GM23338 (cell line): ENCODE results near the gene NIT1. TPM values are rescaled to one million over a fixed set of nuclear protein-coding genes. Genes with fewer than 3 reads are reported as not detected.

Experiments used
- ATAC-seq: fragments of 200-7000 bp; cut with Tn5 transposase; 3 replicates; pipeline ENCODE4 v1.9.1; 2020
- DNase-seq: peaks from one replicate; pipeline ENCODE4 v3.0.0-alpha.2; 2015; ENCODE audit warnings: low spot score
- H2AFZ ChIP-seq: fragments of 200-600 bp; sonication (generic); 2 replicates; pipeline ENCODE4 v1.8.0; 2016; ENCODE audit warnings: antibody characterized with exemption, mild to moderate bottlenecking, moderate library complexity
- H3F3A ChIP-seq: fragments of 200-600 bp; sonication (generic); replicated peaks from 2 replicates; pipeline ENCODE4 v1.8.0; 2017; ENCODE audit warnings: antibody characterized with exemption, mixed run types, low read depth
- H3K27ac ChIP-seq: fragments of 200-600 bp; sonication (generic); 2 replicates; pipeline ENCODE4 v1.6.1; 2016; ENCODE audit warnings: low read depth
- H3K27me3 ChIP-seq: fragments of 200-600 bp; sonication (generic); 2 replicates; pipeline ENCODE4 v1.8.0; 2016; ENCODE audit warnings: mild to moderate bottlenecking, mixed run types, moderate library complexity; ENCODE audit not compliant: insufficient read depth
- H3K36me3 ChIP-seq: fragments of 200-600 bp; sonication (generic); 2 replicates; pipeline ENCODE4 v1.8.0; 2016; ENCODE audit warnings: mild to moderate bottlenecking; ENCODE audit not compliant: insufficient read depth
- H3K4me1 ChIP-seq: fragments of 200-600 bp; sonication (generic); 2 replicates; pipeline ENCODE4 v1.8.0; 2016; ENCODE audit warnings: mild to moderate bottlenecking, moderate library complexity; ENCODE audit not compliant: insufficient read depth
- H3K4me2 ChIP-seq: fragments of 200-600 bp; sonication (generic); 2 replicates; pipeline ENCODE4 v1.7.1; 2017; ENCODE audit warnings: mixed run types
- H3K4me3 ChIP-seq: fragments of 200-600 bp; sonication (generic); 2 replicates; pipeline ENCODE4 v1.6.1; 2016; ENCODE audit warnings: mixed run types
- H3K79me2 ChIP-seq: fragments of 200-600 bp; sonication (generic); replicated peaks from 2 replicates; pipeline ENCODE4 v1.8.0; 2017; ENCODE audit warnings: mild to moderate bottlenecking; ENCODE audit not compliant: insufficient read depth
- H3K9me2 ChIP-seq: fragments of 200-600 bp; sonication (generic); 2 replicates; pipeline ENCODE4 v1.8.0; 2017; ENCODE audit not compliant: insufficient read depth
- H4K20me1 ChIP-seq: fragments of 200-600 bp; sonication (generic); replicated peaks from 2 replicates; pipeline ENCODE4 v1.8.0; 2017; ENCODE audit warnings: mild to moderate bottlenecking; ENCODE audit not compliant: insufficient read depth
- H3K27ac Mint-ChIP-seq: 2 replicates; pipeline ENCODE4 v1.8.0; 2020; ENCODE audit warnings: inconsistent platforms, mild to moderate bottlenecking, moderate library complexity, mixed read lengths
- H3K27me3 Mint-ChIP-seq: 3 replicates; pipeline ENCODE4 v1.8.0; 2022; ENCODE audit warnings: low read depth, mild to moderate bottlenecking, moderate library complexity, mixed read lengths, inconsistent platforms; ENCODE audit not compliant: insufficient read depth, poor library complexity
- H3K36me3 Mint-ChIP-seq: 3 replicates; pipeline ENCODE4 v1.8.0; 2021; ENCODE audit warnings: low read depth, mild to moderate bottlenecking, inconsistent platforms, moderate library complexity, mixed read lengths
- H3K4me1 Mint-ChIP-seq: 3 replicates; pipeline ENCODE4 v1.8.0; 2020; ENCODE audit warnings: mild to moderate bottlenecking, inconsistent platforms, mixed read lengths
- H3K4me3 Mint-ChIP-seq: 3 replicates; pipeline ENCODE4 v1.8.0; 2021; ENCODE audit warnings: moderate library complexity, mild to moderate bottlenecking, inconsistent platforms, mixed read lengths
- H3K9me3 Mint-ChIP-seq: 3 replicates; pipeline ENCODE4 v1.8.0; 2020; ENCODE audit warnings: moderate library complexity, mild to moderate bottlenecking, inconsistent platforms, mixed read lengths
- EZH2 ChIP-seq: fragments of 200-600 bp; sonication (generic); IDR thresholded peaks from one replicate; pipeline ENCODE4 v1.8.0; 2017; ENCODE audit warnings: antibody characterized with exemption, mild to moderate bottlenecking, low read depth; ENCODE audit not compliant: unreplicated experiment
- EZH2phosphoT487 ChIP-seq: fragments of 200-600 bp; sonication (generic); IDR thresholded peaks from one replicate; pipeline ENCODE4 v1.8.1; 2018; ENCODE audit warnings: antibody characterized with exemption; ENCODE audit not compliant: unreplicated experiment
- JUNB ChIP-seq: IDR thresholded peaks from one replicate; pipeline ENCODE4 v1.6.1; 2016; ENCODE audit warnings: antibody characterized with exemption; ENCODE audit not compliant: unreplicated experiment
- NANOG ChIP-seq: IDR thresholded peaks from 2 replicates; pipeline ENCODE4 v1.6.1; 2016; ENCODE audit warnings: antibody characterized with exemption, borderline replicate concordance
- STAT1 ChIP-seq: IDR thresholded peaks from one replicate; pipeline ENCODE4 v1.6.1; 2016; ENCODE audit warnings: antibody characterized with exemption; ENCODE audit not compliant: unreplicated experiment
- ZNF114 ChIP-seq: fragments of 250-450 bp; sonication (Bioruptor Pico); IDR thresholded peaks from 2 replicates; pipeline ENCODE4 v1.5.0; 2020; ENCODE audit warnings: mild to moderate bottlenecking, moderate library complexity
- polyA plus RNA-seq: library from polyadenylated mRNA; unstranded; fragments of >200 nt; fragmentation: Nextera tagmentation; extraction: Ambion mirVana; gene quantifications from 2 replicates; pipeline ENCODE4 v1.2.1, GENCODE V29; 2016
- total RNA-seq: library from RNA; depleted of rRNA; stranded (reverse); fragments of >200 nt; shearing (Covaris generic); gene quantifications from 2 replicates; pipeline ENCODE4 v1.2.3, GENCODE V29; 2014
- TF ChIP-seq, protein P1 (sequence below): fragments of 250-450 bp; sonication (Bioruptor Pico); IDR thresholded peaks from 2 replicates; pipeline ENCODE4 v1.5.0; 2020; ENCODE audit warnings: mild to moderate bottlenecking, moderate library complexity
- TF ChIP-seq, protein P2 (sequence below): IDR thresholded peaks from one replicate; pipeline ENCODE4 v1.6.1; 2018; ENCODE audit warnings: antibody characterized with exemption; ENCODE audit not compliant: unreplicated experiment
- TF ChIP-seq, protein P3 (sequence below), 2 experiments: fragments of 200-600 bp in 1 of 2; sonication (generic) in 1 of 2; conservative IDR thresholded peaks; 2 replicates each; pipeline versions ENCODE4 v1.5.1 to v1.6.1; 2016 to 2017; ENCODE audit warnings: antibody characterized with exemption in 2 of 2, low read depth in 2 of 2, mild to moderate bottlenecking in 2 of 2, moderate library complexity in 1 of 2

NIT1 gene
- total and polyA plus RNA-seq, 2 experiments from 2014 or later: 35.9 to 43.0 TPM

DNA sequence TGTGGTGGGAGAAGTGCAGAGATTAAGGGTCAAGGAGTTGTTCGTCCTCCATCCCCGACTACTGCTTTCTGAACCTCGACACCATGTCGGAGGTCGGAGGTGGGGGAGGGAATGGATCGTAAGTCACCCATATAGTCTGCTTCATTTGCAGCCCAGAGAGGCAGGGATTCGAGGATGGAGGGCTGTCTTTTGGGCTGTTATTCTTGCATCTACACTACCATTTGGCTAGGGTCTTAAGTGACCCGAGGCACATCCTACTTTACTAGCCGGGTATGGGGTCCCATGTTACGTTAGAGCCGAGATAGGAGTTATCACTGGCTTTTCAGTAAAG is 42.0 kb downstream of the NIT1 start (continued):
- TF ChIP-seq, protein P1, sequence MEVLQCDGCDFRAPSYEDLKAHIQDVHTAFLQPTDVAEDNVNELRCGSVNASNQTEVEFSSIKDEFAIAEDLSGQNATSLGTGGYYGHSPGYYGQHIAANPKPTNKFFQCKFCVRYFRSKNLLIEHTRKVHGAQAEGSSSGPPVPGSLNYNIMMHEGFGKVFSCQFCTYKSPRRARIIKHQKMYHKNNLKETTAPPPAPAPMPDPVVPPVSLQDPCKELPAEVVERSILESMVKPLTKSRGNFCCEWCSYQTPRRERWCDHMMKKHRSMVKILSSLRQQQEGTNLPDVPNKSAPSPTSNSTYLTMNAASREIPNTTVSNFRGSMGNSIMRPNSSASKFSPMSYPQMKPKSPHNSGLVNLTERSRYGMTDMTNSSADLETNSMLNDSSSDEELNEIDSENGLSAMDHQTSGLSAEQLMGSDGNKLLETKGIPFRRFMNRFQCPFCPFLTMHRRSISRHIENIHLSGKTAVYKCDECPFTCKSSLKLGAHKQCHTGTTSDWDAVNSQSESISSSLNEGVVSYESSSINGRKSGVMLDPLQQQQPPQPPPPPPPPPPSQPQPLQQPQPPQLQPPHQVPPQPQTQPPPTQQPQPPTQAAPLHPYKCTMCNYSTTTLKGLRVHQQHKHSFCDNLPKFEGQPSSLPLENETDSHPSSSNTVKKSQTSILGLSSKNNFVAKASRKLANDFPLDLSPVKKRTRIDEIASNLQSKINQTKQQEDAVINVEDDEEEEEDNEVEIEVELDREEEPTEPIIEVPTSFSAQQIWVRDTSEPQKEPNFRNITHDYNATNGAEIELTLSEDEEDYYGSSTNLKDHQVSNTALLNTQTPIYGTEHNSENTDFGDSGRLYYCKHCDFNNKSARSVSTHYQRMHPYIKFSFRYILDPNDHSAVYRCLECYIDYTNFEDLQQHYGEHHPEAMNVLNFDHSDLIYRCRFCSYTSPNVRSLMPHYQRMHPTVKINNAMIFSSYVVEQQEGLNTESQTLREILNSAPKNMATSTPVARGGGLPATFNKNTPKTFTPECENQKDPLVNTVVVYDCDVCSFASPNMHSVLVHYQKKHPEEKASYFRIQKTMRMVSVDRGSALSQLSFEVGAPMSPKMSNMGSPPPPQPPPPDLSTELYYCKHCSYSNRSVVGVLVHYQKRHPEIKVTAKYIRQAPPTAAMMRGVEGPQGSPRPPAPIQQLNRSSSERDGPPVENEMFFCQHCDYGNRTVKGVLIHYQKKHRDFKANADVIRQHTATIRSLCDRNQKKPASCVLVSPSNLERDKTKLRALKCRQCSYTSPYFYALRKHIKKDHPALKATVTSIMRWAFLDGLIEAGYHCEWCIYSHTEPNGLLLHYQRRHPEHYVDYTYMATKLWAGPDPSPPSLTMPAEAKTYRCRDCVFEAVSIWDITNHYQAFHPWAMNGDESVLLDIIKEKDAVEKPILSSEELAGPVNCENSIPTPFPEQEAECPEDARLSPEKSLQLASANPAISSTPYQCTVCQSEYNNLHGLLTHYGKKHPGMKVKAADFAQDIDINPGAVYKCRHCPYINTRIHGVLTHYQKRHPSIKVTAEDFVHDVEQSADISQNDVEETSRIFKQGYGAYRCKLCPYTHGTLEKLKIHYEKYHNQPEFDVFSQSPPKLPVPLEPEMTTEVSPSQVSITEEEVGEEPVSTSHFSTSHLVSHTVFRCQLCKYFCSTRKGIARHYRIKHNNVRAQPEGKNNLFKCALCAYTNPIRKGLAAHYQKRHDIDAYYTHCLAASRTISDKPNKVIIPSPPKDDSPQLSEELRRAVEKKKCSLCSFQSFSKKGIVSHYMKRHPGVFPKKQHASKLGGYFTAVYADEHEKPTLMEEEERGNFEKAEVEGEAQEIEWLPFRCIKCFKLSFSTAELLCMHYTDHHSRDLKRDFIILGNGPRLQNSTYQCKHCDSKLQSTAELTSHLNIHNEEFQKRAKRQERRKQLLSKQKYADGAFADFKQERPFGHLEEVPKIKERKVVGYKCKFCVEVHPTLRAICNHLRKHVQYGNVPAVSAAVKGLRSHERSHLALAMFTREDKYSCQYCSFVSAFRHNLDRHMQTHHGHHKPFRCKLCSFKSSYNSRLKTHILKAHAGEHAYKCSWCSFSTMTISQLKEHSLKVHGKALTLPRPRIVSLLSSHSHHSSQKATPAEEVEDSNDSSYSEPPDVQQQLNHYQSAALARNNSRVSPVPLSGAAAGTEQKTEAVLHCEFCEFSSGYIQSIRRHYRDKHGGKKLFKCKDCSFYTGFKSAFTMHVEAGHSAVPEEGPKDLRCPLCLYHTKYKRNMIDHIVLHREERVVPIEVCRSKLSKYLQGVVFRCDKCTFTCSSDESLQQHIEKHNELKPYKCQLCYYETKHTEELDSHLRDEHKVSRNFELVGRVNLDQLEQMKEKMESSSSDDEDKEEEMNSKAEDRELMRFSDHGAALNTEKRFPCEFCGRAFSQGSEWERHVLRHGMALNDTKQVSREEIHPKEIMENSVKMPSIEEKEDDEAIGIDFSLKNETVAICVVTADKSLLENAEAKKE: no peak
- no peak for TF ChIP-seq STAT1

DNA sequence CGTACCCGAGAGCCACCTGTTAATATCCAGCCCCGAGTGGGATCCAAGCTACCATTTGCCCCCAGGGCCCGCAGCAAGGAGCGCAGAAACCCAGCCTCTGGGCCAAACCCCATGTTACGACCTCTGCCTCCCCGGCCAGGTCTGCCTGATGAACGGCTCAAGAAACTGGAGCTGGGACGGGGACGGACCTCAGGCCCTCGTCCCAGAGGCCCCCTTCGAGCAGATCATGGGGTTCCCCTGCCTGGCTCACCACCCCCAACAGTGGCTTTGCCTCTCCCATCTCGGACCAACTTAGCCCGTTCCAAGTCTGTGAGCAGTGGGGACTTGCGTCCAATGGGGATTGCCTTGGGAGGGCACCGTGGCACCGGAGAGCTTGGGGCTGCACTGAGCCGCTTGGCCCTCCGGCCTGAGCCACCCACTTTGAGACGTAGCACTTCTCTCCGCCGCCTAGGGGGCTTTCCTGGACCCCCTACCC is 42.8 kb downstream of the NIT1 start:
- peaks cover 19% of the 10 kb centered on the region for H3K27me3 Mint-ChIP-seq
- Histone ChIP-seq H3F3A (peaks cover 36% of the 10 kb centered on the region), H3K27ac (no peak overlapping the region), H3K79me2 (peaks cover 5% of the 10 kb centered on the region; the same call in 1 of the 2 replicates), H3K27me3 (no peaks in the 10 kb centered on the region), H3K36me3 (no peaks in the 10 kb centered on the region; the same call in none of the 2 replicates), H3K4me2 (no peak overlapping the region), H3K4me3 (peak overlapping the region; percentile 85; the same call in 1 of the 2 replicates), H3K4me1 (peaks cover 16% of the 10 kb centered on the region; the same call in 1 of the 2 replicates), H3K9me2 (no peaks in the 10 kb centered on the region), H4K20me1 (no peaks in the 10 kb centered on the region), H2AFZ (no peak overlapping the region)
- H3K9me3 Mint-ChIP-seq: no peaks in the 10 kb centered on the region
- H3K36me3 Mint-ChIP-seq: peaks cover 45% of the 10 kb centered on the region
- peak overlapping the region; percentile 84 for H3K4me3 Mint-ChIP-seq
- ATAC-seq (no peak), DNase-seq (no peak)
- peaks cover 29% of the 10 kb centered on the region for H3K4me1 Mint-ChIP-seq
- no peak overlapping the region for H3K27ac Mint-ChIP-seq
- TF ChIP-seq NANOG: no peak
- TF ChIP-seq, protein P2, sequence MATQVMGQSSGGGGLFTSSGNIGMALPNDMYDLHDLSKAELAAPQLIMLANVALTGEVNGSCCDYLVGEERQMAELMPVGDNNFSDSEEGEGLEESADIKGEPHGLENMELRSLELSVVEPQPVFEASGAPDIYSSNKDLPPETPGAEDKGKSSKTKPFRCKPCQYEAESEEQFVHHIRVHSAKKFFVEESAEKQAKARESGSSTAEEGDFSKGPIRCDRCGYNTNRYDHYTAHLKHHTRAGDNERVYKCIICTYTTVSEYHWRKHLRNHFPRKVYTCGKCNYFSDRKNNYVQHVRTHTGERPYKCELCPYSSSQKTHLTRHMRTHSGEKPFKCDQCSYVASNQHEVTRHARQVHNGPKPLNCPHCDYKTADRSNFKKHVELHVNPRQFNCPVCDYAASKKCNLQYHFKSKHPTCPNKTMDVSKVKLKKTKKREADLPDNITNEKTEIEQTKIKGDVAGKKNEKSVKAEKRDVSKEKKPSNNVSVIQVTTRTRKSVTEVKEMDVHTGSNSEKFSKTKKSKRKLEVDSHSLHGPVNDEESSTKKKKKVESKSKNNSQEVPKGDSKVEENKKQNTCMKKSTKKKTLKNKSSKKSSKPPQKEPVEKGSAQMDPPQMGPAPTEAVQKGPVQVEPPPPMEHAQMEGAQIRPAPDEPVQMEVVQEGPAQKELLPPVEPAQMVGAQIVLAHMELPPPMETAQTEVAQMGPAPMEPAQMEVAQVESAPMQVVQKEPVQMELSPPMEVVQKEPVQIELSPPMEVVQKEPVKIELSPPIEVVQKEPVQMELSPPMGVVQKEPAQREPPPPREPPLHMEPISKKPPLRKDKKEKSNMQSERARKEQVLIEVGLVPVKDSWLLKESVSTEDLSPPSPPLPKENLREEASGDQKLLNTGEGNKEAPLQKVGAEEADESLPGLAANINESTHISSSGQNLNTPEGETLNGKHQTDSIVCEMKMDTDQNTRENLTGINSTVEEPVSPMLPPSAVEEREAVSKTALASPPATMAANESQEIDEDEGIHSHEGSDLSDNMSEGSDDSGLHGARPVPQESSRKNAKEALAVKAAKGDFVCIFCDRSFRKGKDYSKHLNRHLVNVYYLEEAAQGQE: no peak
- no peak for TF ChIP-seq STAT1
- no peak for TF ChIP-seq JUNB
- no peak for TF ChIP-seq EZH2phosphoT487
- TF ChIP-seq, protein P3, sequence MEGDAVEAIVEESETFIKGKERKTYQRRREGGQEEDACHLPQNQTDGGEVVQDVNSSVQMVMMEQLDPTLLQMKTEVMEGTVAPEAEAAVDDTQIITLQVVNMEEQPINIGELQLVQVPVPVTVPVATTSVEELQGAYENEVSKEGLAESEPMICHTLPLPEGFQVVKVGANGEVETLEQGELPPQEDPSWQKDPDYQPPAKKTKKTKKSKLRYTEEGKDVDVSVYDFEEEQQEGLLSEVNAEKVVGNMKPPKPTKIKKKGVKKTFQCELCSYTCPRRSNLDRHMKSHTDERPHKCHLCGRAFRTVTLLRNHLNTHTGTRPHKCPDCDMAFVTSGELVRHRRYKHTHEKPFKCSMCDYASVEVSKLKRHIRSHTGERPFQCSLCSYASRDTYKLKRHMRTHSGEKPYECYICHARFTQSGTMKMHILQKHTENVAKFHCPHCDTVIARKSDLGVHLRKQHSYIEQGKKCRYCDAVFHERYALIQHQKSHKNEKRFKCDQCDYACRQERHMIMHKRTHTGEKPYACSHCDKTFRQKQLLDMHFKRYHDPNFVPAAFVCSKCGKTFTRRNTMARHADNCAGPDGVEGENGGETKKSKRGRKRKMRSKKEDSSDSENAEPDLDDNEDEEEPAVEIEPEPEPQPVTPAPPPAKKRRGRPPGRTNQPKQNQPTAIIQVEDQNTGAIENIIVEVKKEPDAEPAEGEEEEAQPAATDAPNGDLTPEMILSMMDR (conservative IDR thresholded peaks at IDR 0.05; ENCODE audit: low read depth in 2 of 2): no peak
- no peak for TF ChIP-seq EZH2
- TF ChIP-seq ZNF114 (CRISPR knock-in tag): no peak
